Measurements from ENCODE around the gene SCGB1A1. TPM values are rescaled to one million over a fixed set of nuclear protein-coding genes. Genes with fewer than 3 reads are reported as not detected.
A peak's percentile ranks its signal among the peaks of the same experiment; 100 is the strongest.

Gene SCGB1A1
- total RNA-seq, 1 donor from 2014 or later: 0.72 TPM

DNA sequence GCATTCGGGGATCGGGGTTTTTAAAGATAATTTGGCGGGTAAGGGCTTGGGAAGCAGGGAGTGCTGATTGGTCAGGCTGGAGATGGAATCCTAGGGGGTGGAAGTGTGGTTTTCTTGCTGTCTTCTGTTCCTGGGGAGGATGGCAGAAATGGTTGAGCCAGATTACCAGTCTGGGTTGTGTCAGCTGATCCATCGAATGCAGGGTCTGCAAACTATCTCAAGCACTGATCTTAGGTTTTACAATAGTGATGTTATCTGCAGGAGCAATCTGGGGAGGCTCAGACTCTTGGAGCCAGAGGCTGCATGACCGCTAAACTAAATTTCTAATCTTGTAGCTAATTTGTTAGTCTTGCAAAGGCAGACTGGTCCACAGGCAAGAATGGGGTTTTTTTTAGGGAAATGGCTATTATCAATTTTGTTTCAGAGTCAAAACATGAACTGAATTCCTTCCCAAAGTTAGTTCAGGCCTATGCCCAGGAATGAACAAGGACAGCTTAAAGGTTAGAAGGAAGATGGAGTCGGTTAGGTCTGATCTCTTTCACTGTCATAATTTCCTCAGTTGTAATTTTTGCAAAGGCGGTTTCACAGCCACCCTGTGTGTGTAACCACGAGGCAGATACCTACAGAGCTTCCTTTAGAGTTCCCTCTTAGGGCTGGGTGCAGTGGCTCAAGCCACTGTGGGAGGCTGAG lies 10.2 kb downstream of the SCGB1A1 start:
- no peak overlapping the region for H3K27ac Mint-ChIP-seq (ENCODE audit: unreplicated experiment)
- H3K9me3 Mint-ChIP-seq (ENCODE audit: unreplicated experiment): no peaks in the 10 kb centered on the region
- TF ChIP-seq, protein P1, sequence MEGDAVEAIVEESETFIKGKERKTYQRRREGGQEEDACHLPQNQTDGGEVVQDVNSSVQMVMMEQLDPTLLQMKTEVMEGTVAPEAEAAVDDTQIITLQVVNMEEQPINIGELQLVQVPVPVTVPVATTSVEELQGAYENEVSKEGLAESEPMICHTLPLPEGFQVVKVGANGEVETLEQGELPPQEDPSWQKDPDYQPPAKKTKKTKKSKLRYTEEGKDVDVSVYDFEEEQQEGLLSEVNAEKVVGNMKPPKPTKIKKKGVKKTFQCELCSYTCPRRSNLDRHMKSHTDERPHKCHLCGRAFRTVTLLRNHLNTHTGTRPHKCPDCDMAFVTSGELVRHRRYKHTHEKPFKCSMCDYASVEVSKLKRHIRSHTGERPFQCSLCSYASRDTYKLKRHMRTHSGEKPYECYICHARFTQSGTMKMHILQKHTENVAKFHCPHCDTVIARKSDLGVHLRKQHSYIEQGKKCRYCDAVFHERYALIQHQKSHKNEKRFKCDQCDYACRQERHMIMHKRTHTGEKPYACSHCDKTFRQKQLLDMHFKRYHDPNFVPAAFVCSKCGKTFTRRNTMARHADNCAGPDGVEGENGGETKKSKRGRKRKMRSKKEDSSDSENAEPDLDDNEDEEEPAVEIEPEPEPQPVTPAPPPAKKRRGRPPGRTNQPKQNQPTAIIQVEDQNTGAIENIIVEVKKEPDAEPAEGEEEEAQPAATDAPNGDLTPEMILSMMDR (IDR thresholded peaks at IDR 0.05; ENCODE audit: unreplicated experiment): no peak
- H3K4me1 Mint-ChIP-seq (ENCODE audit: unreplicated experiment): peaks cover 15% of the 10 kb centered on the region
- peak overlapping the region; percentile 29 for H3K4me3 Mint-ChIP-seq (ENCODE audit: unreplicated experiment)
- H3K27me3 Mint-ChIP-seq (ENCODE audit: unreplicated experiment): peaks cover 4% of the 10 kb centered on the region
- DNase-seq (ENCODE audit: low spot score): no peak
- peaks cover 5% of the 10 kb centered on the region for H3K36me3 Mint-ChIP-seq (ENCODE audit: low read depth, unreplicated experiment)

GRCh38 chr11:62430425-62430824 lies 11.6 kb downstream of the SCGB1A1 start:
- H3K9me3 Mint-ChIP-seq (ENCODE audit: unreplicated experiment): no peaks in the 10 kb centered on the region
- H3K4me1 Mint-ChIP-seq (ENCODE audit: unreplicated experiment): peaks cover 22% of the 10 kb centered on the region
- no peak for DNase-seq (ENCODE audit: low spot score)
- H3K27ac Mint-ChIP-seq (ENCODE audit: unreplicated experiment): peak overlapping the region; percentile 2
- H3K36me3 Mint-ChIP-seq (ENCODE audit: low read depth, unreplicated experiment): peaks cover 5% of the 10 kb centered on the region
- H3K27me3 Mint-ChIP-seq (ENCODE audit: unreplicated experiment): peaks cover 11% of the 10 kb centered on the region
- TF ChIP-seq, protein P1 (IDR thresholded peaks at IDR 0.05; ENCODE audit: unreplicated experiment): no peak
- H3K4me3 Mint-ChIP-seq (ENCODE audit: unreplicated experiment): no peak overlapping the region

DNA sequence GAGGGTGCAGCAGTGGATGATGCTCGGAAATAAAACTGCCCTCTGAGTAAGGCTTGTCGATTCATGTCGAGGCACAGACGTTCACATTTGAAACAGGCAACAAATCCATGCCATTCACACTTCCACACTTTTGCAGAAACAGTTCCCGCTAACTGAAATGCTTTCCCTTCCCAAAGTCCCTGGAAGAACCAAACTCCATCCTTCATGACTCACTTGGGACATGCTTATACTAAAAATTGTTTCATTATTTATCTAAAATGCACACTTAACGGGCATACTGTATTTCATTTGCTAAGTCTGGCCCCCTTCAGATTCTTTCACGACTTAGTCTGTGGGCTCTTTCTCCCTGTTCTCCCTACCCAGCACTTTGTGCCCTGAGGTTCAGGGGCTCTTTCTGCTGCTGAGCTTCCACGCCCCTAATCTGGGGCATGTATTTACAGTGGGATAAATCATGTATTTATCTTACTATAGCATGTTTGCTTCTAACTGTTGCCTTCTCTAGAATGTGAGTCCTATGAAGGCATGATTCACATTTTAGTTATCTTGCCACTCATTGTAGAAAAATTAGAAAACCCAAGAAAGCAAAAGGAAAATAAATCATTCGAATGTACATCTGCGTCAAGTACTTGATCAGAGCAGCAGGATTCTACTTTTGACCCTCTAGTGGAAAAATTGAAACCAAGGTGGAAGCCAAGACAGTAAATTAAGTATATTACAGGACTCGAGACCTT lies 12.5 kb downstream of the SCGB1A1 start:
- DNase-seq (ENCODE audit: low spot score): no peak
- peaks cover 11% of the 10 kb centered on the region for H3K27me3 Mint-ChIP-seq (ENCODE audit: unreplicated experiment)
- H3K27ac Mint-ChIP-seq (ENCODE audit: unreplicated experiment): no peak overlapping the region
- peaks cover 30% of the 10 kb centered on the region for H3K4me1 Mint-ChIP-seq (ENCODE audit: unreplicated experiment)
- H3K9me3 Mint-ChIP-seq (ENCODE audit: unreplicated experiment): no peaks in the 10 kb centered on the region
- H3K36me3 Mint-ChIP-seq (ENCODE audit: low read depth, unreplicated experiment): peaks cover 5% of the 10 kb centered on the region
- H3K4me3 Mint-ChIP-seq (ENCODE audit: unreplicated experiment): no peak overlapping the region
- TF ChIP-seq, protein P1 (IDR thresholded peaks at IDR 0.05; ENCODE audit: unreplicated experiment): no peak

DNA sequence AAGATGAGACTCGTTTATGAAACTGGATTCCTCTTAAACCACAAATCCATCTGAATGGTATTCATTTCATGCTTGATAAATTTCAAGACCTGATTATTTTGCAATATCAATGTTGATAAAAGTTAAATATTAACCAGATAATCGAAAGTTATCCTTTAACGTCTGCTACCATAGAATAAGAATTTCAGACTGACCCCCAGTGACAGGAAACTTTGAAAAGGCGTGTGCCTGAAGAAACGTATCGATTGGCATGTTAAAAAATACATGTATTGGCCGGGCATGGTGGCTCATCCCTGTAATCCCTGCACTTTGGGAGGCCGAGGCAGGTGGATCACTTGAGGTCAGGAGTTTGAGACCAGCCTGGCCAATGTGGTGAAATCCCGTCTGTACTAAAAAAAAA lies 13.9 kb downstream of the SCGB1A1 start:
- Mint-ChIP-seq H3K9me3 (ENCODE audit: unreplicated experiment) (no peaks in the 10 kb centered on the region), H3K36me3 (ENCODE audit: low read depth, unreplicated experiment) (peaks cover 5% of the 10 kb centered on the region), H3K4me1 (ENCODE audit: unreplicated experiment) (peaks cover 26% of the 10 kb centered on the region), H3K4me3 (ENCODE audit: unreplicated experiment) (no peak overlapping the region), H3K27me3 (ENCODE audit: unreplicated experiment) (peaks cover 11% of the 10 kb centered on the region), H3K27ac (ENCODE audit: unreplicated experiment) (no peak overlapping the region)
- DNase-seq (ENCODE audit: low spot score): no peak
- TF ChIP-seq, protein P1 (IDR thresholded peaks at IDR 0.05; ENCODE audit: unreplicated experiment): no peak

Measured in endothelial cell (in vitro differentiated cells).